Measurements from ENCODE around the gene NOCT. TPM values are rescaled to one million over a fixed set of nuclear protein-coding genes. Genes with fewer than 3 reads are reported as not detected.
A peak's percentile ranks its signal among the peaks of the same experiment; 100 is the strongest.

The NOCT gene, protein sequence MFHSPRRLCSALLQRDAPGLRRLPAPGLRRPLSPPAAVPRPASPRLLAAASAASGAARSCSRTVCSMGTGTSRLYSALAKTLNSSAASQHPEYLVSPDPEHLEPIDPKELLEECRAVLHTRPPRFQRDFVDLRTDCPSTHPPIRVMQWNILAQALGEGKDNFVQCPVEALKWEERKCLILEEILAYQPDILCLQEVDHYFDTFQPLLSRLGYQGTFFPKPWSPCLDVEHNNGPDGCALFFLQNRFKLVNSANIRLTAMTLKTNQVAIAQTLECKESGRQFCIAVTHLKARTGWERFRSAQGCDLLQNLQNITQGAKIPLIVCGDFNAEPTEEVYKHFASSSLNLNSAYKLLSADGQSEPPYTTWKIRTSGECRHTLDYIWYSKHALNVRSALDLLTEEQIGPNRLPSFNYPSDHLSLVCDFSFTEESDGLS
- 17.7 and 22.7 TPM in 2 replicates for total RNA-seq (2012; rRNA removed)

DNA sequence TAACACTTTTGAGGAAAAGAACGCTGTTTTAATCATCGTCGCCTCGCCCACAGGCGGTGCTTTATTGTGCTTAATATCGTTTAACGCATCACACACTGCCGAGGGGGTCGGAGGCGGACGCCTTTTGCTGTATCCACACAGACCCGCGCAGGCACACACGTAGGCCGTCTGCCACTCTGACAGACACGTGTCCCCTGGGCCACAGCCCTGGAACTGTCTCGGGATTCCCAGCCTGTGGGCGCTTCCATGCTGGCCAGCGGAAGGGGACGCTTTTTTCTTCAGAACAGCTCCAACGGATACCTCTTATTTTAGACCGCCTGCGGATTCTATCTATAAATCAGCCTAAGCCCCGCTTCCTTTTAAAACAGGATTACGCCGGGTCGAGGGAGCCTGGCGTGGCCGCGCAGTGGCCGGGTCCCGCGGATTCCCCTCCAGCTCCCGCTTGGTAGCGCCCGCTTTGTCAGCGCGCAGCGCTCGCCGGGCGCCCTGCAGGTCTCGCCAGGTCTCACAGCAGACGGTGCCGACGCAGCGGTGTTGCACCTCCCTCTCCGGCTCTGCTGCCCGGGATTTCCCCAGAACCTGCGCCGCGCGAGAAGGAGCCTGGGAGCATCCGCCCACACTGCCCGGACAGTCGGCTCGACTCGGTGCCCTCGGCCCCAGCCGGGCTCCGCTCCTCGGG is at the start of gene NOCT:
Gene NOCT, plus strand, starts transcription at position 513 of the 679 bp plus-strand sequence. CDS start 201 bp downstream, outside the sequence.
- no peaks in the 10 kb centered on the region for H3K36me3 ChIP-seq (ENCODE audit: insufficient read depth, low read length)
- H3K4me1 ChIP-seq (ENCODE audit: control insufficient read depth, insufficient read depth, low read length): peaks cover 41% of the 10 kb centered on the region
- H3K9ac ChIP-seq (ENCODE audit: low read depth, low read length): peak within 1 kb of the TSS; percentile 89
- H3K27me3 ChIP-seq (ENCODE audit: control insufficient read depth, insufficient read depth, low read length): no peaks in the 10 kb centered on the region
- peak within 1 kb of the TSS; percentile 78 for H3K4me3 ChIP-seq (ENCODE audit: low read length)
- H3K9me3 ChIP-seq (replicated peaks; ENCODE audit: low read length): no peaks in the 10 kb centered on the region
- peak within 1 kb of the TSS; percentile 85 for H3K4me2 ChIP-seq (ENCODE audit: low read length)

DNA sequence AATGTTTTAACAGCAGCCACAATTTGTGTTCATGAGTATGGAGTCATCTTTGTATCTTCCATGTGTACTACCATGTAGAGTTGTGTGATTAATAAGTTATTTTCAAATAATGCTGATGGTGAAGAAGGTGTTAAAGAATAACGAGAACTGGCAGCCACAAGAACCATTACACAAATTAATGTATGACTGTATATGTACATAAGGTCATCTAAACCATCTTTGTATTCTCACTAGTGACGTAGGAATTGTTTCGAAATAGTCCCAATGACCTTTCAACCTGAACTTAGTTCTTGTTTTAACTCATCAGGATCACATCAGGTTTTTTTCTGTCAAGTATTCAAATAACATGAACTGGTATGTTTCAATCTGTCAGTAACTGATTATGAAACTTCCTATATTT is 48.3 kb upstream of the NOCT start:
- Histone ChIP-seq H3K4me2 (ENCODE audit: low read length) (no peak overlapping the region), H3K4me1 (ENCODE audit: control insufficient read depth, insufficient read depth, low read length) (no peaks in the 10 kb centered on the region), H3K36me3 (ENCODE audit: insufficient read depth, low read length) (no peaks in the 10 kb centered on the region), H3K9me3 (replicated peaks; ENCODE audit: low read length) (no peaks in the 10 kb centered on the region), H3K4me3 (ENCODE audit: low read length) (no peak overlapping the region), H3K27me3 (ENCODE audit: control insufficient read depth, insufficient read depth, low read length) (no peaks in the 10 kb centered on the region), H3K9ac (ENCODE audit: low read depth, low read length) (no peak overlapping the region)

- H3K9ac ChIP-seq (ENCODE audit: low read depth, low read length): no peak overlapping the region
- H3K27me3 ChIP-seq (ENCODE audit: control insufficient read depth, insufficient read depth, low read length): no peaks in the 10 kb centered on the region
- no peak overlapping the region for H3K4me3 ChIP-seq (ENCODE audit: low read length)
- no peak overlapping the region for H3K4me2 ChIP-seq (ENCODE audit: low read length)
- no peaks in the 10 kb centered on the region for H3K36me3 ChIP-seq (ENCODE audit: insufficient read depth, low read length)
- H3K4me1 ChIP-seq (ENCODE audit: control insufficient read depth, insufficient read depth, low read length): no peaks in the 10 kb centered on the region
- no peaks in the 10 kb centered on the region for H3K9me3 ChIP-seq (replicated peaks; ENCODE audit: low read length)
These were observed 42.4 kb upstream of the NOCT start for GRCh38 chr4:138972956-138973801.

DNA sequence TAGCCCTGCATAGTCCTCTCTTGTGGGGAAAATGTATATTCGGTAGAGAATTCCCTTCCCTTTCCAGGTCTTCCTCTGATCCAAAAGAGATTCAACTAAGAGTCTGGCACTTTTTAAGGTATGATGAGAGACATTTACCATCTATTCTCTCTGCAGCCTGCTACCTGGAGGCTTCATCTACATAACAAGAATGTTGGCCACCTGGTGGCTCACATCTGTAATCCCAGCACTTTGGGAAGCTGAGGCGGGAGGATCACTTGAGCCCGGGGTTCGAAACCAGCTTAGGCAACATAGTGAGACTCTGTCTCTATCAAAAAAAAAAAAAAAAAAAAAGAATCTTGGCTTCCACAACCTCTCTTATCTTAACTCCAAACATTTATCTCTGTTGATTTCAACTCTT is 40.4 kb upstream of the NOCT start:
- no peak overlapping the region for H3K9ac ChIP-seq (ENCODE audit: low read depth, low read length)
- H3K4me2 ChIP-seq (ENCODE audit: low read length): no peak overlapping the region
- H3K27me3 ChIP-seq (ENCODE audit: control insufficient read depth, insufficient read depth, low read length): no peaks in the 10 kb centered on the region
- H3K4me1 ChIP-seq (ENCODE audit: control insufficient read depth, insufficient read depth, low read length): no peaks in the 10 kb centered on the region
- no peaks in the 10 kb centered on the region for H3K9me3 ChIP-seq (replicated peaks; ENCODE audit: low read length)
- H3K36me3 ChIP-seq (ENCODE audit: insufficient read depth, low read length): no peaks in the 10 kb centered on the region
- H3K4me3 ChIP-seq (ENCODE audit: low read length): no peak overlapping the region

DNA sequence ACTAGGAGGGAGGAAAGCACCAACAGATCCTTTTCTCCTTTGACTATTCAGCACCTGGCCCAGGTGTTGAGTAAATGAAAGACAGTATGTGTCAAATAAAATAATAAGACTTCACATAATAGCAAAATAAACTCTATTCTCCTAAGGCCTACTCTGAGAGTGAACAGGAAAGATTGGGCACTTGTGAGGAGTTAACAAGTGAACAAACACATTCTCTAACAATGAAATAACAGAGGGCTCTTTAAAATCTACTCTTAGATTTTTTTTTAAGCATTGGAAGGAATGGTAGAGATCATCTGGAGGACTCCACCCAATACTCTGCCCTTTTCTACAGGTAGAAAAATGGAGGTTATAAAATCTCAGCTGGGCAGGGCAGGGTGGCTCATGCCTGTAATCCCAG is 39.1 kb upstream of the NOCT start:
- Histone ChIP-seq H3K27me3 (ENCODE audit: control insufficient read depth, insufficient read depth, low read length) (no peaks in the 10 kb centered on the region), H3K4me3 (ENCODE audit: low read length) (no peak overlapping the region), H3K9ac (ENCODE audit: low read depth, low read length) (no peak overlapping the region), H3K4me1 (ENCODE audit: control insufficient read depth, insufficient read depth, low read length) (no peaks in the 10 kb centered on the region), H3K9me3 (replicated peaks; ENCODE audit: low read length) (no peaks in the 10 kb centered on the region), H3K4me2 (ENCODE audit: low read length) (no peak overlapping the region), H3K36me3 (ENCODE audit: insufficient read depth, low read length) (no peaks in the 10 kb centered on the region)

GRCh38 chr4:138977524-138977923 is 38.1 kb upstream of the NOCT start:
- no peak overlapping the region for H3K4me3 ChIP-seq (ENCODE audit: low read length)
- no peak overlapping the region for H3K4me2 ChIP-seq (ENCODE audit: low read length)
- H3K27me3 ChIP-seq (ENCODE audit: control insufficient read depth, insufficient read depth, low read length): no peaks in the 10 kb centered on the region
- no peaks in the 10 kb centered on the region for H3K9me3 ChIP-seq (replicated peaks; ENCODE audit: low read length)
- no peak overlapping the region for H3K9ac ChIP-seq (ENCODE audit: low read depth, low read length)
- H3K36me3 ChIP-seq (ENCODE audit: insufficient read depth, low read length): no peaks in the 10 kb centered on the region
- peaks cover 4% of the 10 kb centered on the region for H3K4me1 ChIP-seq (ENCODE audit: control insufficient read depth, insufficient read depth, low read length)

- no peak overlapping the region for H3K4me3 ChIP-seq (ENCODE audit: low read length)
- no peaks in the 10 kb centered on the region for H3K9me3 ChIP-seq (replicated peaks; ENCODE audit: low read length)
- H3K9ac ChIP-seq (ENCODE audit: low read depth, low read length): no peak overlapping the region
- H3K27me3 ChIP-seq (ENCODE audit: control insufficient read depth, insufficient read depth, low read length): no peaks in the 10 kb centered on the region
- no peak overlapping the region for H3K4me2 ChIP-seq (ENCODE audit: low read length)
- peaks cover 4% of the 10 kb centered on the region for H3K4me1 ChIP-seq (ENCODE audit: control insufficient read depth, insufficient read depth, low read length)
- H3K36me3 ChIP-seq (ENCODE audit: insufficient read depth, low read length): no peaks in the 10 kb centered on the region
These were observed 37.5 kb upstream of the NOCT start for GRCh38 chr4:138978028-138978585.

DNA sequence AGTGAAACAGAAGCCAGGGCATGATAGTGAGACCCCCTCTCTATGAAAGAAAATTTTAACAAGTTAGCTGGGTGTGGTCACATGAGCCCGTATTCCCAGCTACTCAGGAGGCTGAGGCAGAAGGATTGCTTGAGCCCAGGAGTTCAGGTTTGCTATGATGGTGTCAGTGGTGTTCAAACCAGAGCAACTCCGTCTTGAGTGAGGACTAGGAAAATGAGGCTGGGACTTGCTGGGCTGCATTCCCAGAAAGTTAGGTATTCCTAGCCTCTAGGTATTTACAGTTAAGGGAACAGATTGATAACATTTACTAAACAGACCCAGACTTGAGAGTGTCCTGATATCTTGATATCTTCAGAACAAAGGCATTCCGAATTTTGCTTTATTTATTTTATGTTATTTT is 37.0 kb upstream of the NOCT start:
- Histone ChIP-seq H3K9me3 (replicated peaks; ENCODE audit: low read length) (no peaks in the 10 kb centered on the region), H3K9ac (ENCODE audit: low read depth, low read length) (no peak overlapping the region), H3K4me3 (ENCODE audit: low read length) (no peak overlapping the region), H3K4me2 (ENCODE audit: low read length) (no peak overlapping the region), H3K27me3 (ENCODE audit: control insufficient read depth, insufficient read depth, low read length) (no peaks in the 10 kb centered on the region), H3K4me1 (ENCODE audit: control insufficient read depth, insufficient read depth, low read length) (peaks cover 4% of the 10 kb centered on the region), H3K36me3 (ENCODE audit: insufficient read depth, low read length) (no peaks in the 10 kb centered on the region)

- H3K36me3 ChIP-seq (ENCODE audit: insufficient read depth, low read length): no peaks in the 10 kb centered on the region
- no peak overlapping the region for H3K4me3 ChIP-seq (ENCODE audit: low read length)
- H3K9me3 ChIP-seq (replicated peaks; ENCODE audit: low read length): no peaks in the 10 kb centered on the region
- H3K27me3 ChIP-seq (ENCODE audit: control insufficient read depth, insufficient read depth, low read length): no peaks in the 10 kb centered on the region
- no peak overlapping the region for H3K9ac ChIP-seq (ENCODE audit: low read depth, low read length)
- no peak overlapping the region for H3K4me2 ChIP-seq (ENCODE audit: low read length)
- peaks cover 4% of the 10 kb centered on the region for H3K4me1 ChIP-seq (ENCODE audit: control insufficient read depth, insufficient read depth, low read length)
These were observed 35.8 kb upstream of the NOCT start for GRCh38 chr4:138979742-138980141.

- H3K36me3 ChIP-seq (ENCODE audit: insufficient read depth, low read length): no peaks in the 10 kb centered on the region
- H3K9ac ChIP-seq (ENCODE audit: low read depth, low read length): no peak overlapping the region
- H3K4me3 ChIP-seq (ENCODE audit: low read length): no peak overlapping the region
- H3K4me1 ChIP-seq (ENCODE audit: control insufficient read depth, insufficient read depth, low read length): peaks cover 4% of the 10 kb centered on the region
- no peaks in the 10 kb centered on the region for H3K27me3 ChIP-seq (ENCODE audit: control insufficient read depth, insufficient read depth, low read length)
- no peaks in the 10 kb centered on the region for H3K9me3 ChIP-seq (replicated peaks; ENCODE audit: low read length)
- H3K4me2 ChIP-seq (ENCODE audit: low read length): no peak overlapping the region
These were observed 33.6 kb upstream of the NOCT start for GRCh38 chr4:138981930-138982390.

DNA sequence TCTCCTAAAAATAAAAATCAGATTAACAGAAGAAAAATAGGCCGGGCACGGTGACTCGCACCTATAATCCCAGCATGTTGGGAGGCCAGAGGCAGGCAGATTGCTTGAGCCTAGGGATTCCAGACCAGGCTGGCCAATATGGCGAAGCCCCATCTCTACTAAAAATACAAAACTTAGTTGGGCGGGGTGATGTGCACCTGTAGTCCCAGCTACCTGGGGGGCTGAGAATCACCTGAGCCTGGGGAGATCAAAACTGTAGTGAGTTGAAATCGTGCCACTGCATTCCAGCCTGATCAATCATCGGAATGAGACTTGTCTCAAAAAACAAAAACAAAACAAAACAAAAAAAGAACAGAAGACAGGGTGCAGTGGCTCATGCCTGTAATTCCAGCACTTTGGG is 32.8 kb upstream of the NOCT start:
- H3K9ac ChIP-seq (ENCODE audit: low read depth, low read length): no peak overlapping the region
- no peak overlapping the region for H3K4me2 ChIP-seq (ENCODE audit: low read length)
- no peaks in the 10 kb centered on the region for H3K36me3 ChIP-seq (ENCODE audit: insufficient read depth, low read length)
- H3K27me3 ChIP-seq (ENCODE audit: control insufficient read depth, insufficient read depth, low read length): no peaks in the 10 kb centered on the region
- no peak overlapping the region for H3K4me3 ChIP-seq (ENCODE audit: low read length)
- H3K9me3 ChIP-seq (replicated peaks; ENCODE audit: low read length): no peaks in the 10 kb centered on the region
- peaks cover 4% of the 10 kb centered on the region for H3K4me1 ChIP-seq (ENCODE audit: control insufficient read depth, insufficient read depth, low read length)

Measured in skeletal muscle satellite cell (primary cell).